ENCODE measurements around the gene SMC3. TPM values are rescaled to one million over a fixed set of nuclear protein-coding genes. Genes with fewer than 3 reads are reported as not detected.
A peak's percentile ranks its signal among the peaks of the same experiment; 100 is the strongest.

SMC3 gene
- total and polyA plus RNA-seq, 2 of the 13 experiments (the other 11 are each of a cell fraction or from before 2014, with no cell fraction given): 11.7 to 48.0 TPM

GRCh38 chr10:110566472-110567200 is 859 bp upstream of the SMC3 start:
- in situ Hi-C loops (cut with HindIII; ENCODE audit: extremely low pct_ligation_motif_present, low pct_unique_long_range_greater_than_20kb) (no loop called here), intact Hi-C loops (cut with micrococcal nuclease; ENCODE audit: unreplicated experiment) (loop anchor here (5.0 kb wide), 1 partner anchor 339 kb away; no protein-coding TSS in a partner anchor)
- DNase-seq (ENCODE audit: low spot score) (no peak), FAIRE-seq (no peak), ATAC-seq (no peak)
- Histone ChIP-seq H4K20me1 (ENCODE audit: insufficient read depth, low read length) (peaks cover 13% of the 10 kb centered on the region; the same call in 1 of the 2 replicates), H3K4me2 (ENCODE audit: low read depth, low read length) (peak overlapping the region; percentile 85), H3K9me3 (ENCODE audit: low read length) (no peaks in the 10 kb centered on the region), H3K27me3 (ENCODE audit: control insufficient read depth in 1 of 2, insufficient read depth in 2 of 2, low read length in 2 of 2) (peaks cover 2 to 10% of the 10 kb centered on the region in 2 experiments; a peak in 3 of 5 replicates), H3K36me3 (replicated peaks in 1 of 2; ENCODE audit: control insufficient read depth in 1 of 2, insufficient read depth in 2 of 2, low read length in 2 of 2) (no peaks in the 10 kb centered on the region; a peak in 1 of 5 replicates), H3K9ac (ENCODE audit: insufficient read depth, low read depth, low read length) (peak overlapping the region; percentile 96), H3K27ac (ENCODE audit: extremely low read length, insufficient read depth, low read length) (peak overlapping the region; percentile 93), H2AFZ (ENCODE audit: low read length) (no peak overlapping the region), H3K4me1 (ENCODE audit: insufficient read depth, low read length) (peaks cover 38% of the 10 kb centered on the region), H3K79me2 (ENCODE audit: insufficient read depth, low read length) (peaks cover 42% of the 10 kb centered on the region), H3K4me3 (replicated peaks in 1 of 3; ENCODE audit: insufficient read depth in 1 of 3, low read depth in 2 of 3, low read length in 3 of 3) (peak overlapping the region; percentile 33 to 84 (median 56))
- BruUV-seq (replicated peaks): TSS peak; percentile 95
- TF ChIP-seq ZNF180 (CRISPR knock-in tag; IDR thresholded peaks at IDR 0.05; ENCODE audit: borderline replicate concordance, low read depth) (no peak), ZNF775 (CRISPR knock-in tag; IDR thresholded peaks at IDR 0.05; ENCODE audit: borderline replicate concordance) (no peak), ZNF18 (CRISPR knock-in tag; IDR thresholded peaks at IDR 0.05; ENCODE audit: insufficient replicate concordance) (no peak), ZBTB38 (CRISPR knock-in tag; IDR thresholded peaks at IDR 0.05) (peak; percentile 49; the same call in 1 of the 2 replicates)
- TF ChIP-seq, protein P1, sequence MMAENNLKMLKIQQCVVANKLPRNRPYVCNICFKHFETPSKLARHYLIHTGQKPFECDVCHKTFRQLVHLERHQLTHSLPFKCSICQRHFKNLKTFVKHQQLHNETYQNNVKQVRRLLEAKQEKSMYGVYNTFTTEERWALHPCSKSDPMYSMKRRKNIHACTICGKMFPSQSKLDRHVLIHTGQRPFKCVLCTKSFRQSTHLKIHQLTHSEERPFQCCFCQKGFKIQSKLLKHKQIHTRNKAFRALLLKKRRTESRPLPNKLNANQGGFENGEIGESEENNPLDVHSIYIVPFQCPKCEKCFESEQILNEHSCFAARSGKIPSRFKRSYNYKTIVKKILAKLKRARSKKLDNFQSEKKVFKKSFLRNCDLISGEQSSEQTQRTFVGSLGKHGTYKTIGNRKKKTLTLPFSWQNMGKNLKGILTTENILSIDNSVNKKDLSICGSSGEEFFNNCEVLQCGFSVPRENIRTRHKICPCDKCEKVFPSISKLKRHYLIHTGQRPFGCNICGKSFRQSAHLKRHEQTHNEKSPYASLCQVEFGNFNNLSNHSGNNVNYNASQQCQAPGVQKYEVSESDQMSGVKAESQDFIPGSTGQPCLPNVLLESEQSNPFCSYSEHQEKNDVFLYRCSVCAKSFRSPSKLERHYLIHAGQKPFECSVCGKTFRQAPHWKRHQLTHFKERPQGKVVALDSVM (CRISPR knock-in tag; IDR thresholded peaks at IDR 0.05): peak; percentile 41; the same call in 1 of the 2 replicates
- TF ChIP-seq, protein P2, sequence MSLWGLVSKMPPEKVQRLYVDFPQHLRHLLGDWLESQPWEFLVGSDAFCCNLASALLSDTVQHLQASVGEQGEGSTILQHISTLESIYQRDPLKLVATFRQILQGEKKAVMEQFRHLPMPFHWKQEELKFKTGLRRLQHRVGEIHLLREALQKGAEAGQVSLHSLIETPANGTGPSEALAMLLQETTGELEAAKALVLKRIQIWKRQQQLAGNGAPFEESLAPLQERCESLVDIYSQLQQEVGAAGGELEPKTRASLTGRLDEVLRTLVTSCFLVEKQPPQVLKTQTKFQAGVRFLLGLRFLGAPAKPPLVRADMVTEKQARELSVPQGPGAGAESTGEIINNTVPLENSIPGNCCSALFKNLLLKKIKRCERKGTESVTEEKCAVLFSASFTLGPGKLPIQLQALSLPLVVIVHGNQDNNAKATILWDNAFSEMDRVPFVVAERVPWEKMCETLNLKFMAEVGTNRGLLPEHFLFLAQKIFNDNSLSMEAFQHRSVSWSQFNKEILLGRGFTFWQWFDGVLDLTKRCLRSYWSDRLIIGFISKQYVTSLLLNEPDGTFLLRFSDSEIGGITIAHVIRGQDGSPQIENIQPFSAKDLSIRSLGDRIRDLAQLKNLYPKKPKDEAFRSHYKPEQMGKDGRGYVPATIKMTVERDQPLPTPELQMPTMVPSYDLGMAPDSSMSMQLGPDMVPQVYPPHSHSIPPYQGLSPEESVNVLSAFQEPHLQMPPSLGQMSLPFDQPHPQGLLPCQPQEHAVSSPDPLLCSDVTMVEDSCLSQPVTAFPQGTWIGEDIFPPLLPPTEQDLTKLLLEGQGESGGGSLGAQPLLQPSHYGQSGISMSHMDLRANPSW (CRISPR knock-in tag; IDR thresholded peaks at IDR 0.05; ENCODE audit: borderline replicate concordance): peak; percentile 58; the same call in 1 of the 2 replicates
- CTCF ChIA-PET (ENCODE audit: low intra/inter-chr PET ratio, low total read pairs): no interaction called here
- WGBS (ENCODE audit: low lambda C conversion rate): 63% methylated on average over 19 of the region's 19 CpGs
- POLR2A ChIA-PET: no interaction called here
